GM12878 (cell line): ENCODE results near the gene GPBAR1. TPM values are rescaled to one million over a fixed set of nuclear protein-coding genes. Genes with fewer than 3 reads are reported as not detected.

Experiments
- CREM ChIP-seq: IDR thresholded peaks from 2 replicates; pipeline ENCODE4 v1.6.1; 2014; ENCODE audit warnings: antibody characterized with exemption, low read depth
- CUX1 ChIP-seq: IDR thresholded peaks from 2 replicates; pipeline ENCODE4 v1.6.1; 2012; ENCODE audit warnings: improper control_type of control experiment, low read depth, low read length; ENCODE audit not compliant: insufficient replicate concordance
- EGR1 ChIP-seq, 2 experiments: IDR thresholded peaks; 1 replicate in 1 of 2; 2 replicates in 1 of 2; pipeline ENCODE4 v1.6.1; 2011 to 2012; ENCODE audit warnings: low read depth in 2 of 2, low read length in 2 of 2, borderline replicate concordance in 1 of 2, mild to moderate bottlenecking in 1 of 2, moderate library complexity in 1 of 2
- JUND ChIP-seq: IDR thresholded peaks from 2 replicates; pipeline ENCODE4 v1.6.1; 2012; ENCODE audit warnings: low read depth, mild to moderate bottlenecking, low read length, improper control_type of control experiment, moderate library complexity
- POU2F2 ChIP-seq: IDR thresholded peaks from 3 replicates; pipeline ENCODE4 v1.6.1; 2011; ENCODE audit warnings: low read depth, mild to moderate bottlenecking, low read length, borderline replicate concordance
- ZZZ3 ChIP-seq: IDR thresholded peaks from 2 replicates; pipeline ENCODE4 v1.6.1; 2011; ENCODE audit warnings: low read depth; ENCODE audit not compliant: control insufficient read depth, insufficient read length
- polyA plus RNA-seq, 11 experiments: library from polyadenylated mRNA; depleted of rRNA in 4 of 11; unstranded in 6 of 11; stranded (reverse) in 5 of 11; fragments of >200 nt; fragmentation: Nextera tagmentation in 4 of 11; fragmentation: Illumina TruSeq in 1 of 11; extraction: Ambion mirVana in 4 of 11; extraction: Trizol in 1 of 11; gene quantifications; 1 replicate in 1 of 11; 2 replicates in 10 of 11; pipeline versions ENCODE4 v1.2.1 to v1.2.3, GENCODE V29; 2011 to 2016; ENCODE audit warnings: inconsistent platforms in 2 of 11, missing spikeins in 2 of 11, low read depth in 1 of 11
- total RNA-seq, 4 experiments: library from RNA; depleted of rRNA in 3 of 4; stranded (reverse); fragments of >200 nt in 3 of 4; fragmentation: Illumina TruSeq in 1 of 4; extraction: Trizol in 1 of 4; gene quantifications; 2 replicates each; pipeline versions ENCODE4 v1.2.1 to v1.2.3, GENCODE V29; 2013 to 2021

Gene GPBAR1
- total and polyA plus RNA-seq, 10 of the 15 experiments (the other 5 are each of a cell fraction or from before 2014, with no cell fraction given), result 0.03 to 0.36 (median 0.11) TPM; not detected in 3

- TF ChIP-seq ZZZ3 (no peak), EGR1 (IDR thresholded peaks at IDR 0.05; ENCODE audit: borderline replicate concordance in 1 of 2, low read depth in 2 of 2, low read length in 2 of 2) (peak in 1 of 2 experiments; percentile 79; a peak in 2 of 3 replicates), JUND (no peak), CUX1 (no peak), POU2F2 (peak; percentile 7; the same call in 1 of the 3 replicates), CREM (peak; percentile 16; the same call in 1 of the 2 replicates)
These were observed 43.2 kb upstream of the GPBAR1 start (continued) for GRCh38 chr2:218217360-218218267.
